KBM-7 (cell line): ENCODE measurements around the gene SLC13A1.

Source experiments
- DNase-seq: peaks from one replicate; pipeline ENCODE4 v3.0.0-alpha.2; 2015
- in situ Hi-C: fragments of 300-500 bp; cut with MboI; formaldehyde crosslinking; loops from 2 replicates; pipeline ENCODE4 v1.14.3; 2020; ENCODE audit warnings: low sequenced_read_pairs, low pct_unique_long_range_greater_than_20kb, mixed read lengths

The SLC13A1 gene

DNA sequence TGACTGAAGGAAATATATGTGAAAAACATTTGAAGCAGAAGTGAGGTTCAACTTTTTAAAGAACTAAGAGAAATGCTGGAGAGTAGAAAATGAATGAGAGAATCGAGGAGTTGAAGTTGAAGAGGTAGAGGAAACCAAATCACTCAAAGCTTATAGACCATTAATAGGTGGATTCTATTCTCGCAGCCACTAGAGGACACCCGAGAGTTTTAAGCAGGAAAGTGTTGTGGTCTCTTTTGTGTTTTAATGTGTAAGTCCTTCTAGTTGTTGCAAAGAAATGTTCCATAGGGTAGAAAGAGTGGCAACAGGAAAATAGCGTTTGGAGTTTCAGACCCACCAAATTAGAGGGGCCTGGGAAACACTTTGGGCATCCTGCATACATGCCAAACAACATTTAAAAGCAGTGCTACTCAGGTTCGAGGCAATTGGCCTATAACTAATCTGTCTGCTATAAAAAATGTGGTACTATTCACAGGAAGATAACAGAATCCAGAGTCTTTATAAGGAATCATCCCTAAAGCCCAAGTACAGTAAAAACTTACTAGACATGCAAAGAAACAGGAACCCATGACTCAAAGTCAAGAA lies 129.0 kb downstream of the SLC13A1 start:
- in situ Hi-C loops: no loop called here
- peak; percentile 14 for DNase-seq

DNA sequence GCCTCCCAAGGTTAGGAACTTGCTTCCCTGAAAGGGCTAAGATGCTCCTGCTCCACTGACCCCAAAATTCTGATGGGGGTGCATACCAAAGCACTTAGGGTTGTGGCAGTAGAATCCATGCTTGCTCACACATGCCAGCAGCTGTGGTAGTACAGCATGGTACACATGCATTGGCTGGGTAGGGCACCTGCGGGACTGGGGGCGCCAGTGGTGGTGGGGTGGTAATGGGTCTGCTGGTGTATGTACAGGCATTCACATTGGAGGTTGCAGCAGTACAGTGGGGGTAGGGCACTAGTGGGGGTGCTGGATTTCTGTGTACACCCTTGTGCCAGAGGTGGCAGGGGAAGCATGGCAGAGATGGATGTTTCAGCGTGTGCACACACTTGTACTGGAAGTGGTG lies 132.0 kb downstream of the SLC13A1 start:
- DNase-seq: no peak
- in situ Hi-C loops: no loop called here
